CD4-positive, alpha-beta T cell (primary cell): Measurements from ENCODE around the gene MPC1L. TPM values are rescaled to one million over a fixed set of nuclear protein-coding genes. Genes with fewer than 3 reads are reported as not detected.

Source experiments
- ATAC-seq: fragments of 200-7000 bp; cut with Tn5 transposase; one replicate; pipeline ENCODE4 v1.10.0; 2022; ENCODE audit warnings: mild to moderate bottlenecking; ENCODE audit not compliant: poor library complexity
- CTCF ChIA-PET: fragments of 350-600 bp; sonication (Branson Sonifier 250); formaldehyde crosslinking; loops from one replicate; lab custom pipeline; 2021; ENCODE audit warnings: antibody characterized with exemption, inconsistent platforms; lab: Charles Lee
- POLR2A ChIA-PET: fragments of 350-600 bp; sonication (Branson Sonifier 250); formaldehyde crosslinking; loops from one replicate; lab custom pipeline; 2021; ENCODE audit warnings: antibody characterized with exemption, inconsistent platforms; lab: Charles Lee
- DNase-seq, 14 experiments: peaks; one replicate each; pipeline ENCODE4 v3.0.0-alpha.2; 2013 to 2020; ENCODE audit warnings: mixed read lengths in 2 of 14
- H3K27ac ChIP-seq, 2 donors: one replicate each; pipeline versions ENCODE4 v1.5.1 to v1.7.0; 2013; ENCODE audit warnings: low read length in 2 of 2, low read depth in 1 of 2, mild to moderate bottlenecking in 1 of 2
- H3K27me3 ChIP-seq, 2 experiments: 1 replicate in 1 of 2; 2 replicates in 1 of 2; pipeline versions ENCODE4 v1.6.1 to v1.7.0; 2013; ENCODE audit warnings: low read length in 2 of 2, control low read depth in 1 of 2, mild to moderate bottlenecking in 1 of 2, moderate library complexity in 1 of 2; ENCODE audit not compliant: insufficient read depth in 2 of 2, control insufficient read depth in 1 of 2
- H3K36me3 ChIP-seq: one replicate; pipeline ENCODE4 v1.6.1; 2013; ENCODE audit warnings: low read length, control low read depth; ENCODE audit not compliant: insufficient read depth
- H3K4me1 ChIP-seq: one replicate; pipeline ENCODE4 v1.6.1; 2013; ENCODE audit warnings: low read length, control low read depth; ENCODE audit not compliant: insufficient read depth
- H3K4me3 ChIP-seq: one replicate; pipeline ENCODE4 v1.5.1; 2013; ENCODE audit warnings: mild to moderate bottlenecking, low read length, moderate library complexity
- H3K9me3 ChIP-seq, 2 experiments: 1 replicate in 1 of 2; 2 replicates in 1 of 2; pipeline versions ENCODE4 v1.6.1 to v1.7.0; 2013; ENCODE audit warnings: low read length in 2 of 2, mild to moderate bottlenecking in 2 of 2, control low read depth in 1 of 2, moderate library complexity in 1 of 2; ENCODE audit not compliant: control insufficient read depth in 1 of 2, insufficient read depth in 1 of 2
- H3K27ac Mint-ChIP-seq: one replicate; pipeline ENCODE4 v1.8.0; 2020; ENCODE audit warnings: mixed read lengths
- H3K27me3 Mint-ChIP-seq: one replicate; pipeline ENCODE4 v1.8.0; 2021; ENCODE audit warnings: mixed read lengths
- H3K36me3 Mint-ChIP-seq: one replicate; pipeline ENCODE4 v1.8.0; 2021; ENCODE audit warnings: low read depth, mixed read lengths
- H3K4me1 Mint-ChIP-seq: one replicate; pipeline ENCODE4 v1.8.0; 2021; ENCODE audit warnings: low read depth, mixed read lengths
- H3K4me3 Mint-ChIP-seq: one replicate; pipeline ENCODE4 v1.8.0; 2020; ENCODE audit warnings: mild to moderate bottlenecking, mixed read lengths
- H3K9me3 Mint-ChIP-seq: one replicate; pipeline ENCODE4 v1.8.0; 2020; ENCODE audit warnings: mixed read lengths
- CTCF ChIP-seq: fragments of 200-600 bp; IDR thresholded peaks from one replicate; pipeline ENCODE4 v1.8.0; 2022; ENCODE audit warnings: antibody characterized with exemption, mild to moderate bottlenecking
- intact Hi-C, 2 experiments: fragments of 100-400 bp; cut with DNase I in 1 of 2; cut with micrococcal nuclease in 1 of 2; formaldehyde crosslinking; loops; one replicate each; pipeline versions ENCODE4 v1.15.1 to v1.9.0; 2023 to 2025; cut with DNase I, micrococcal nuclease
- total RNA-seq, 174 experiments: library from RNA in 2 of 174; stranded (reverse) in 2 of 174; gene quantifications; one replicate each; pipeline ENCODE4 v1.2.3 and lab custom pipeline; 2021 to 2026

MPC1L gene
- total RNA-seq, 2 experiments from 2014 or later: not detected

- Histone ChIP-seq H3K4me3 (no peak overlapping the region), H3K36me3 (peaks cover 78% of the 10 kb centered on the region), H3K9me3 (no peaks in the 10 kb centered on the region), H3K4me1 (peaks cover 9% of the 10 kb centered on the region), H3K27me3 (no peaks in the 10 kb centered on the region), H3K27ac (no peak overlapping the region)
- DNase-seq (no peak), ATAC-seq (no peak)
- intact Hi-C loops: no loop called here
- Mint-ChIP-seq H3K36me3 (peaks cover 82% of the 10 kb centered on the region), H3K4me1 (peaks cover 25% of the 10 kb centered on the region), H3K4me3 (no peak overlapping the region), H3K27ac (no peak overlapping the region), H3K27me3 (no peaks in the 10 kb centered on the region), H3K9me3 (no peaks in the 10 kb centered on the region)
- POLR2A ChIA-PET: no interaction called here
- CTCF ChIA-PET: no interaction called here
- no peak for TF ChIP-seq CTCF
Observed at GRCh38 chrX:40637687-40638086, 14.5 kb downstream of the MPC1L start.

- peak overlapping the region; percentile 94 for H3K27ac Mint-ChIP-seq
- peaks cover 49% of the 10 kb centered on the region for H3K36me3 Mint-ChIP-seq
- no peaks in the 10 kb centered on the region for H3K27me3 Mint-ChIP-seq
- ChIA-PET CTCF (interaction anchor here (1.9 kb wide), 1 partner anchor 100 kb away, joined by 6 read pairs; no protein-coding TSS in a partner anchor), POLR2A (interaction anchor here (1.3 kb wide), 1 partner anchor 105 kb away, joined by 3 read pairs; no protein-coding TSS in a partner anchor)
- Histone ChIP-seq H3K4me1 (peaks cover 32% of the 10 kb centered on the region), H3K36me3 (peaks cover 20% of the 10 kb centered on the region), H3K27me3 (no peaks in the 10 kb centered on the region), H3K4me3 (peak overlapping the region; percentile 60), H3K27ac (peak overlapping the region; percentile 47 to 84), H3K9me3 (no peaks in the 10 kb centered on the region)
- H3K4me3 Mint-ChIP-seq: peak overlapping the region; percentile 95
- H3K9me3 Mint-ChIP-seq: no peaks in the 10 kb centered on the region
- intact Hi-C loops: loop anchor here (2.0 to 10.0 kb wide), 3 partner anchors 59 to 681 kb away; partner anchors contain the start of gene ATP6AP2 (in 1 of the 2)
- TF ChIP-seq CTCF: no peak
- no peak for ATAC-seq
- peaks cover 50% of the 10 kb centered on the region for H3K4me1 Mint-ChIP-seq
- DNase-seq: peak in 2 of 14 experiments; percentile 25 to 34
Observed at GRCh38 chrX:40644176-40644575, 20.9 kb downstream of the MPC1L start.

DNA sequence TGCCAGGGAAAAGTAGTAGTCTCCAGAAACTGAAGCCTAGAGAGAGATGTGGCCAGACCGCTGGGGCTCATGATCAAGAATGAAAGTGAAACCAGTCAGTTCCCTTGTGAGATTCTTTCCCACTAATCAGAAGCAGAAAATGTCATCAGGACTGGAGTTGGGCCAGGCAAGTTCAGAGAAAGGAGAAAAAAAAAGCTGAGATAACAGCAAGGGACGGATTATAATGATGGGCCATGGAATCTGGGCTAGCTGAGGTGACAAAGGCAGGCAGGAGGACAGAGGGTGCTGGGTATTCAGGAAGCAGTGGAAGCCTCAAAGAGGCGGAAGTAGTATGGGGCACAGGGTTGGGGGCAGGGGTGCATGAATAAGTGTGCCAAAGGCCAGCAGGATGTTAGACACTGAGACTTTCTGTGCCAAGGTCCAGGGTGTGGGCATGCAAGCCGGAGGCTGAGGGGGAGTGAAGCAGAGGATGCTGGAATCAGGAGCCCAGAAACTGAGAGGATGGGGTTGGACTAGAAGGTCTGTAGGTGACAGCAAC is 21.7 kb downstream of the MPC1L start:
- Histone ChIP-seq H3K9me3 (no peaks in the 10 kb centered on the region), H3K27me3 (no peaks in the 10 kb centered on the region), H3K4me1 (peaks cover 32% of the 10 kb centered on the region), H3K4me3 (peak overlapping the region; percentile 60), H3K36me3 (peaks cover 13% of the 10 kb centered on the region), H3K27ac (peak overlapping the region; percentile 47 to 84)
- no peaks in the 10 kb centered on the region for H3K27me3 Mint-ChIP-seq
- ChIA-PET POLR2A (interaction anchor here (1.3 kb wide), 1 partner anchor 105 kb away, joined by 3 read pairs; no protein-coding TSS in a partner anchor), CTCF (interaction anchor here (1.9 kb wide), 1 partner anchor 101 kb away, joined by 6 read pairs; no protein-coding TSS in a partner anchor)
- peak overlapping the region; percentile 94 for H3K27ac Mint-ChIP-seq
- peaks cover 44% of the 10 kb centered on the region for H3K36me3 Mint-ChIP-seq
- peak; percentile 52 for ATAC-seq
- no peaks in the 10 kb centered on the region for H3K9me3 Mint-ChIP-seq
- TF ChIP-seq CTCF: no peak
- peak overlapping the region; percentile 95 for H3K4me3 Mint-ChIP-seq
- peak in 13 of 14 experiments; percentile 2 to 80 (median 31) for DNase-seq
- intact Hi-C loops: loop anchor here (2.0 to 10.0 kb wide), 3 partner anchors 60 to 680 kb away; partner anchors contain the start of gene ATP6AP2 (in 1 of the 2)
- H3K4me1 Mint-ChIP-seq: peaks cover 44% of the 10 kb centered on the region
